ENCODE measurements around the gene BANF2.

BANF2 gene

DNA sequence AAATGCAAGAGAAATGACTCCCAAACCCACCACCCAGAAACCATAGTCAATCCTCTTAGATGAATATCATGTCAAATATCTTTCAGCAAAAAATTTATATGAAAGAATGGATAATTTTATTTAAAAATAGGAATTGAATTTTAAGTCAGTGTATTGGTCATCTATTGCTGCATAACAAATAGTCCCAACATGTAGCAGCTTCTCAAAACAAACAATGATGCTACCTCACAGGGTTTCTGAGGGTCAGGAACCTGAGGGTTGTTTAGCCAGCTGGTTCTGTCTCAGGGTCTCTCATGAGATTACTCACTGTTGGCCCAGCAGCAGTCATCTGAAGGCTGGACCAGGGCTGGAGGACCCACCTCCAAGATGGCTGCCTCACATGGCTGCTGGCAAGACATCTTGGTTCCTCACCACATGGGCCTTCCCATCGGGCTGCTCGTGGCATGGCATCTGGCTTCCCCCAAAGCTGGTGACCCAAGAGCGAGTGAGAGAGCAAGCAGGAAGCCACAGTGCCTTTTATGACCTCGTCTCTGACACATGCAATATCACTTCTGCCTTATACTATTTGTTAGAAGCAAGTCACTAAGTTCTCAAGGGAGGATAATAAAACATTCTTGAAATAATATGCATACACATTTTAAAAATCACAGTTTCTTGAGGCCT lies 36.3 kb downstream of the BANF2 start:
- DNase-seq, result no peak

DNA sequence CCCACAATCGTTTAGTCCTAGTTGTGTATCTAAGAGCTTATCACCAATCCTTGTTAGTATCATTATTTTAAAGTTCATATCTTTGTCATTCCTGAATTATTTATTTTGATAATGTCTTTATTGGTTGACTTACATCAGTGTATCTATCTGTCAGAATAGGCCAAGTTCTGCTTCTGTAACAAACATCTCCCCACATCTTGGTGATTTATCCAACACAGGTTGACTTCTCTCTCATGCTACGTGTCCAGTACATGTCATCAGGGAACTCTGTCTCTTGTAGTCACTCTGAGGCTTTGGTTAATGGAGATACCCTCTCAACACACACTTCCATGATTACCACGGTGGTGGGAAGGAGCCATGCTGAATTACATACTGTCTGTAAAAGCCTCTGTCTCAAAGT lies 38.4 kb downstream of the BANF2 start:
- no peak for DNase-seq

- DNase-seq, result no peak
Measured at GRCh38 chr20:17741220-17741619, 41.5 kb downstream of the BANF2 start.

- no peak for DNase-seq
Measured at GRCh38 chr20:17742731-17743130, 43.0 kb downstream of the BANF2 start.

- DNase-seq, result no peak
Measured at GRCh38 chr20:17743677-17744076, 43.9 kb downstream of the BANF2 start.

DNA sequence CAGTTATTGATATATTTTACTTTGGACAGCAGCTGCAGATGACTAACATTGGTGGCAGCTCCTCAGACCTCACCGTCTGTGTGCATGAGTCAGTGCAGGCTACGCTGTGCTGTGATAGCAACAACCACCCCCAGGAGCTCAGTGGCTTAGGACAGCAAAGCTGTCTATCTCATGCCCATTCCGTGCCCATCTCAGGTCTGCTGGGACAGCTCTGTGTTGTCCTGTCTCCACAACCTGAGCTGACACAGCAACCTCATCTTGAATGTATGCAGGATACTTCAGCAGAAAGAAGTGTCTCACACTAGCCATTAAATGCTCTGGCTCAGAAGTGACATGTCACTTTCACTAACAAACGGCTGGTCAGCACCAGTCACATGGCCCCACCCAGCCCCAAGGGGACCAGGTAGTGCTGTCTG lies 47.7 kb downstream of the BANF2 start:
- no peak for DNase-seq

DNA sequence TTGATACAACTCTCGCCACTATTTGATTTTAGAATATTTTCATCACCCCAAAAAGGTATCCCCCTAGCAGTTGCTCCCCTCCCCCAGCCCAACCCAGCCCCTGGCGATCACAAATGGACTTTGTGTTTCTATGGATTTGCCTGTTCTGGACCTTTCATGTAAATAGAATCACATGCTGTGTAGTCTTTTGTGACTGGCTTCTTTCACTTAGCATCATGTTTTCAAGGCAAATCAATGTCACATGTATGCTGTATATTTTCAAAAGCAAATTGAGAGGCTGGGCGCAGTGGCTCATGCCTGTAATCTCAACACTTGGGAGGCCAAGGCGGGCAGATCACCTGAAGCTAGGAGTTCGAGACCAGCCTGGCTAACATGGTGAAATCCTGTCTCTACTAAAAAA lies 48.5 kb downstream of the BANF2 start:
- no peak for DNase-seq

DNA sequence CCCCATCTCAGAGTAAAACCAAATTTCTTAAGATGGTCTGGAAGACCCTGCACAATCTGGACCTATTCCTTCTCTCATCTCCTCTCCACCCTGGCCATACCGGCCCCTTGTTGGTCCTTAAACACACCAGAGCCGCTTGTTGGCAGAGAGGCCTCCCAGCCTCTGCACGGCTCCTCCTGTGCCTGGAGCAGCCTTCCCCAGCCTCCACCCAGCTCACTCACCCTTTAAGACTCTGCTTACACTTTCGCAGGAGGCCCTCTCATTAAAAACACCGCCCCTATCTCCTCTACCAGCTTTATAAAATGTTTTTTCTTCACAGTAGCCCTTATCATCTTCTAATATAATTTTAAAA lies 49.8 kb downstream of the BANF2 start:
- no peak for DNase-seq

DNA sequence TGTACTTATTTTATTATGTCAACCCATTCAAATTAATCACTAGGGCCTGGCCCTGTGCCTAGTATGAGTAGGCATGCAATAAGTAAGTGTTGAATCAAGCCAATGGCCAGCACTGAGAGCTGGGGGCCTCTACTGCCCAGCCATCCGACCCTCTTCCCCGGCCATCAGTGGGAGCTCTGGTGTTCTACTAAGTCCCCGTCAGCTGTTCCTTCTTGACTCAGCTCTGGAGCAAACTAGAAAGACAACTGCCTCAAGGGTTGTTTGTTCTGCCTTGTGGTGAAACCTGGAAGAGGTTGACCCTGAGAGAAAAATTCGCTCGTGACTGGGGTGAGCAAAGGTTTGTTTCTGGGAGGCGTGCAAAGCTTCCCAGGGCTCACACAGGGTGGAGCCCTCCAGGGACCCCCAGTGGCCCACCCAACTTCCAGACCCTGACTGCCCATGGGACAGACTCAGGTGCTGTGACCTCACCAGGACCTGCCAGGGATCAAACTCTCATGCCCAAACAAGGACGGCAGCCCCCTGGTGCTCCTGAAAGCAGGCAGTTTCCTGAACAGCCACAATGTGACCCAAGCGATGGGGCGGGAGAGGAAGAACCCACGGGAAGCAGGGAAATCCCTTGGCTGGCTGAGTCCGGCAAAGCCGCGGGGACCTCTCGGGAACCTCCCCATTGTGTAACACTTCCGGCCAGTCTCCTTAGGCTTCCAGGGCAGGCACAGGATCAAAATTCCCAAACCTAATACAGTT lies 50.4 kb downstream of the BANF2 start:
- DNase-seq, result no peak

- no peak for DNase-seq
Measured at GRCh38 chr20:17750722-17751045, 50.9 kb downstream of the BANF2 start.

DNA sequence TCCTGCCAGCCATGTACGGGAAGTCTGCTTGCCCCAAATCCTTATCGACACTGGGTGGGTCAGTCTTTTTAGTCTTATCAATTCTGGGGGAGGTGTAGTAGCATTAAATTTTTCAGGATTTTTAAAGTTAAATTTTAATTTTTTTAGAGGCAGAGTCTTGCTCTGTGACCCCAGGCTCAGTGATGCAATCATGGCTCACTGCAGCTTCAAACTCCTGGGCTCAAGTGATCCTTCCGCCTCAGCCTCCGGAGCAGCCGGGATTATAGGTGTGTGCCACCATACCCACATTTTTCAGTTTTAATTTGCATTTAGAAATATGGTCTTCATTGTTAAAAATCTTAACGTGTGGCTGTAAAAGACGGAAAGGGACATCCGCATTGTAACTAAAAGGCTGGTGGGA lies 51.9 kb downstream of the BANF2 start:
- DNase-seq, result no peak

DNA sequence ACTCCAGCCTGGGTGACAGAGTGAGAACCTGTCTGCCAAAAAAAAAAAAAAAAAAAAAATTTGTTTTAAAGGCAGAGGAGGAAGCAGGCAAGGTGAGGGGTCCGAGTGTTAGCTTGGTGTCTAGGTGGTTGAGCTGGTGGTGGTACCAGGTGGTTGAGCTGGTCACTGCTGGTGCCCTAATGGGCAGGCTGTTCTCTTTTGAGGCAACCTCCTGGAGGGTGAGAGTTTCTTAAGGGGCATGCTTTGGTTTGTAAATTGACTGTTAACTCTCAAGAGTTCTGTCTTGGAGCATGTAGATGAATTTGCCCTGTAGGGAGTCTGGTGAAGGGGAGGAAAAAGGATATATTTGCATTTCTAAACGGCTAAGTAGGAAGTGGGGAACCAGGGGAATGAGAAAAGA lies 52.7 kb downstream of the BANF2 start:
- DNase-seq, result no peak

GRCh38 chr20:17753516-17753915 lies 53.8 kb downstream of the BANF2 start:
- DNase-seq, result no peak

DNA sequence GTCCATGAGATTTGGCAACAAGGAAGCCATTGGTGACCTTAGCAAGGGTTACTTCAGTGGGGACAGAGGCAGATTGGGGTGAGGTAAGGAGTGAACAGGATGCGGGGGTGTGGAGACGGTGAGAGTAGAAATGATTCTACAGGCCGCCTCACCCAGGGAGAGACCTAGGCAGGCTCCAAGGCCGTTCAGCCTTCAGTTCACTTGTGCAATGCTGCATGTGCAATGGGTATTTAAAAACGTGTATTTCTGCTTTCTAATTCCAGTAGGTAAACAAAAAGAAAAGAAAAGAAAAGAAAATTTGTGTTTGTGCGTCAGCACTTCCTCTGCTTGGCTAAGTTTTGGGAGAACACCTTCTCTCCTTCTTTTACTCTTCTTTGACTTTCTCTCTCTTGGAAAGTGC lies 56.8 kb downstream of the BANF2 start:
- DNase-seq, result no peak

GRCh38 chr20:17757496-17757895 lies 57.7 kb downstream of the BANF2 start:
- no peak for DNase-seq

GRCh38 chr20:17758010-17758409 lies 58.2 kb downstream of the BANF2 start:
- DNase-seq, result no peak

DNA sequence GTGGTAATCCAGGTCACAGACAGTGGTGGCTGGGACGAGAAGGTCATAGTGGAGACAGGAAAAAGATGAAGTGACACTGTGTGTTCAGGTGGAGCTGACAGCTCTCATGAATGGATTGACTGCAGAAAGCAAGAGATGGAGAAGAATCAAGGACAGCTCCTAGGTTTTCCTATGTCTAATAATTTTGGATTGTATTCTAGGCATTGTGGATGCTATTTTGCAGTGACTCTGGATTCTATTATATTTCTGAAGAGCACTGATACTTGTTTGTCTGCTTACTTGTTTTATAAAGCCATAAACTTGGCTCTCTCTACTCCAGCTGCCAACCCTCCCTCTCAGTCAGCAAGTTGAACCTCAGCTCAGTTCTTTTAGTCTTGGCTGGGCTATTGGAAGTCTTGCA lies 58.7 kb downstream of the BANF2 start:
- DNase-seq, result no peak

- DNase-seq, result no peak
Measured at GRCh38 chr20:17759449-17759848, 59.7 kb downstream of the BANF2 start.

DNA sequence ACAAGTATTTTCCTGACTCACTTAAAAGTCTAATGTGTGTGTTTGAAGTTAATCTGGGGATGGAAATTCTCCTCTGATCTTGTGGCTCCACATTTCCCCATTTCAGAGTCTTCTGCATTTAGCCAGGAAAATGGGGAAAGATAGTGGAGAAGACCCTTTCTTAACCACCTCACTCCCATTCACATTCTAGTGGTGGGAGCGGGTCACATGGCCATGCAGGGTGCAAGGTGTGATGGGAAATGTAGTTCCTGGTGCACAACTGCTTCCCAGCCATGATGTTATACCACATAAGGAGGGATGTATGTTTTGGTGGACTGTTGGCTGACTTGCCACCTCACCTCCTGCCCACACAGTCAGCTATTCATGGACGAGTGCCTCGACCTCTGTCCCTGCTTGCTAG lies 61.8 kb downstream of the BANF2 start:
- DNase-seq, result no peak

DNA sequence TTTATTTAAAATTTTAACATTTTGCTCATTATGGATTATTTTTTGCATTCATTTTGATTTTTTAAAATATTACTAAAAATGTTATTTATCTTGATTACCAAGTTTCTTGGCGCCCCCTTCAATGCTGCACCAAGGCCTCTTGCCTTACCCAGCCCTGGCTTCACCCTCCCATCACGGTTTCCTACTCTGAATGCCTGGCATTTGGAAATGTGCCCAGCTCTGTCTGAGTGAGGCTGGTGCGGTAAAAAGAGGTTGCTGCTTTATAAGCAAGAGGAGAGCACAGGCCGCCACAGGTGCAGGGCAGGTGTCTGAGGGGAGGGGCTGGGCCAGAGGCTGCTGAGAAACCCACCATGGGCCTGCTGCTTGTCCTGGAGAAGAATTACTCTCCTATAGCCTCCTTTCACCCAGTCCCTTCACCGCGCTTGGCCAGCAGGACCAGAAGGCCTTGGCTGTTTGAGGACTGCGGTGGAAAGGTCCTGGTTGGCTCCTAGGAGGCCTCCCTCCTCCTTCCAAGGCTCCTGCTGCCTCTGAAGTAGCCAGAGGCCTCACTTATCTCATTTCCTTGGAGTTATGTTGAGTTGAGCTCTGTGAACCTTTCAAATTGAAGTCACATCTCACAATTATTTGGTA lies 62.6 kb downstream of the BANF2 start:
- DNase-seq, result no peak

- DNase-seq, result no peak
Measured at GRCh38 chr20:17762873-17763557, 63.2 kb downstream of the BANF2 start.

DNA sequence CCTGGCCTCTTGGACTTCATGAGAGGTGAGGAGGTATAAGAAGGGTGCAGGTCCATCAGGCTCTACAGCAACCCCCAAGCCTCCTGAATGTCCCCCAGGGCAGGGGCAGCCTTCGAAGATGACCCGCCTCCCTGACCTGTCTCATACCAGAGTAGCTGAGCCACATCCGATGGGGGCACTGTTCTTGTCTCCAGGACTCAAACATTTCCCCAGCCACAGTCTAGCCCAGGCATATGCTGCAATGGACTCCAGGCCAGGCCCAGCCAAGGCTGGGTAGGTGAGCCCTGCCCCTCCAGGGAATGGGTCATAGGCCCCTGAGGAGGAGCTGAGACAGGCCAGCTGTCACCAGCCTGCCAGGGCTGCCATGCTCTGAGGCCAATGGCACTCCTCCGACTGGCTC lies 65.3 kb downstream of the BANF2 start:
- no peak for DNase-seq

GRCh38 chr20:17765584-17765983 lies 65.8 kb downstream of the BANF2 start:
- no peak for DNase-seq

GRCh38 chr20:17766226-17766625 lies 66.5 kb downstream of the BANF2 start:
- DNase-seq, result no peak
